HG03108 (cell line): ENCODE results near the gene TMC4.
"Not testable (repeated sequence)": the region's sequence is repeated elsewhere in the genome, so short reads cannot be mapped to it uniquely, and the experiment has no call there.

Experiments
- ATAC-seq: cut with Tn5 transposase; IDR thresholded peaks from one replicate; pipeline ENCODE4 v1.9.1; 2021; ENCODE audit warnings: moderate library complexity; ENCODE audit not compliant: unreplicated experiment

The TMC4 gene

DNA sequence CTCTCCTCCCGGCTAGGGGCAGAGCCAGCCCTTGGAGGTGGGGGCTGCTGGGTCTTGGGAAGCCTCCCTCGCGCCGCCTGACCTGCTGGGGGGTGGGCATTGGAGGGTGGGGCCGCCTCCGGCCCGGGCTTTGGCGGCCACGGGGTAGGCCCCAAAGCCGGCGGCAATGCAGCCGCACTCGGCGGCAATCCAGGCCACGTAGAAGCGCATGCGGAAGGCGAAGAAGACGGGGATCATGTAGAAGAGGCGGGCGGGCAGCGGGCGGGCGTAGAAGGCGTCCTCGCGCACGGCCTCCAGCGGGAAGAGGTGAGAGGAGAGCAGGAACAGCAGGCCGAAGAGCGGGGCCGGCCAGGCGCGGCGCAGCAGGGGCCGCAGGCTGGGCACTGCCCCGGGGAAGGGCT, 7.7 kb upstream of the TMC4 start:
- no peak for ATAC-seq

DNA sequence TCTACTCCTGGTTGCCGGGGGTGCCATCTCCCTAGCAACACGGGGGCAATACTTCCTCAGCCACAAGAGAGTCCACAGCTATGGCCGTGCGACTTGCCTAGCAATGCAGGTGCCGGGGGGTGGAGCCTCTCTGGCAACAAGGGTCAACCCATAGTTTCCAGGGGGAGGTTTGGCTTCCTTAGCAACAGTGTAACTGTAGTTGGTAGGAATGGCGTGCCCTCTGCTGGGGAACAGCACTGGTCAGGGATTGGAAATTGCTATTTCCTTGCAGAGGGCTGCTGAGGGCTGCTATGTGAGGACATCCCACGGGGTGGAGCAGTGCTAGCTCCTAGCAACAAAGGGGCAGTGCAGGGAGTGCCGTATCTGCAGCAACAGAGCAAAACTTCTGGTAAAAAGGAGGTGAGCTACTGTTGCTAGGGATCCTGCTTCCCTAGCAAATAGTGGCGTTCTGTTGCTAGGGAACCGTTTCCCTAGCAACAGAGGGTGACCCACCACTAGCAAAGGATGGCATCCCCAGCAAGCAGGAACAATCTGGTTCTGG, 7.0 kb upstream of the TMC4 start:
- no peak for ATAC-seq

DNA sequence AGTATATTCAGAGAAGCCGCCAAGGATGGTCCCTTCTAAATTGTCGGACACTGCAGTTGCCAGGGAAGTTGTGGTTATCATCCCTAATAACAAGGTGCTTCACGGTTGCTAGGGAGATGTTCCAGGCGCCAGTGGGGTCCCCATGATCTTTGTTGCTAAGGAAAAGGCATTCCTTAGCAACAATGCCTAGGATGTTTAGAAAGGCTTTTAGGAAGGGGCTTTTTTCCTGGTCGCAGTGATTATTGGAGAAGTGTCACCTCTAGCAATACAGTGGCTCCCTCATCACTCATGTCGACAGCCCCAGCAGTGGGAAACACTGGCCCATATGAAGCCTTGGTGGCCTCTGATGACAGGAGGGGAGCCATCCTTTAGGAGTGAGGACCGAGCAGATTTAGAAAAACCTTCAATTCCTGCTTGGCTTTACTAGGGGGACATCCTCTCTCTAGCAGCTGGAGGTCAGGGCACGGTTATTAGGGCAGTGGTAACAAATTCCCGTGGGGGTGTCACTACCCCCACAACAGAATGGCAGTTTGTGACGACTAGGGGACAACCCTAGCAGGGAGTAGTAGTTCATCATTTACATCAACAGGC, 6.4 kb upstream of the TMC4 start:
- no peak for ATAC-seq

DNA sequence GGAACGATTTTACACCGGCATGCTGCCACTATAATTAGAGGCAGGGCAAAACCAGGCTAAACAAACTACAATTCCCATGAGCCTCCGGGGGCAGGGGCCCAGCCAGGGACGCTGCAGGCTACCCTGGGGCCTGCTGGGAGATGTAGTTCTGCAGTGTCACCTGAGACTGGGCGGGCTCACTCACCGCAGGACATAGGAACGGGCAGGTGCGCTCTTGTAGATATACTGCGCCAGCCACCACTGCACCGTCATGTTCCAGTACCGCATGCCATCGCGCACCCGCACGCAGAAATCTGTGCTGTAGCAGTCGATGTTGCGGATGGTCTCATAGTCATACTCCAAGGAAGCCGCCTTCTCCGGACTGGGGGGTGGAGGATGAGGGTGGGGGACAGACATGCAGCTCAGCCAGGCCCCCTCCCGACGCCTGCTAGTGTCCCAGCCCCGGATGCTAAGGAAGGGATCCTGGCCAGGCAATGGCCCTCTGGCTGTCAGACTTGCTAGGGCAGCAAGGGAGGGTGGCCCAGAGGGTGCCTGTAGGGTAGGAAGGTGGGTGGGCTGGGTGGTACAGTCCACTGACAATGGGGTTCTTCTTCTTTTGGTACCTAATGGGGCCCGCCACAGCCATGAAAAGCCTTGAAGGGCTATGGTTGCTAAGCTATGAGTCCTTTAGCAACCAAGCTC, 5.8 kb upstream of the TMC4 start:
- no peak for ATAC-seq

DNA sequence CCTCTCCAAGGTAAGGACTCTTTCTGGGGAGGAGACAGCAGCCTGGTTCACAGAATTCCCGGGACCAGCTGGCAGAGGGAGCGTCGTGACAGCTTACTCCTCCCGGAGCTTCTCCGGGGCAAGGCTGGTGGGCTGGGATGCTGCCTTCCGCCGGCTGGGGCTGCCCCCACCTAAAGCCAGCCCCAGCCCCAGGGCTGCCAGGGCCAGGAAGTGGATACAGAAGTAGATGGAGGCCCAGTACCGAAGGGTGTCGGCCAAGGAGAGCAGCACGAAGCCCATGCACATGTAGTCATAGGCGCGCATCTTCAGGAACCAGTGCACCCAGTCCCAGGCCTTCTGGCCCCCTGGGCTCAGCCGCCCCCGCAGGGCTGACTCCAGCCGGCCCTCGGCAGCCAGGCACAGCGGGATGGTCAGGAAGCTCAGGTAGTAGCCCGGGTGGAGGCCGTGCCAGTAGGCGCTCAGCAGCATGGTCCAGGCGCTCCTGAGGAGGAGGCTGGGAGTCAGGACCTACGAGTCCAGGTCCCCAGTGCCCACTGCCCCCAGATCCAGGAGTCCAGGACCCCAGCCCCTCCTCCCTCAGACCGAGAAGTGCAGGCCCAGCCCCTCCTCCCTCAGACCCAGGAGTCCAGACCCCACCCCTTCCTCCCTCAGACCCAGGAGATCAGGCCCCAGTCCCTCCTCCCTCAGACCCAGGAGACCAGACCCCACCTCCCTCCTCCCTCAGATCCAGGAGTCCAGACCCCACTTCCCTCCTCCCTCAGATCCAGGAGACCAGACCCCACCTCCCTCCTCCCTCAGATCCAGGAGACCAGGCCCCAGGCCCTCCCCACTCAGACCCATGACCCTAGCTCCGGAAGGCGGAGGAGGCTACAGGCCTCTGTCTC, 1.2 kb upstream of the TMC4 start:
- ATAC-seq = no peak

DNA sequence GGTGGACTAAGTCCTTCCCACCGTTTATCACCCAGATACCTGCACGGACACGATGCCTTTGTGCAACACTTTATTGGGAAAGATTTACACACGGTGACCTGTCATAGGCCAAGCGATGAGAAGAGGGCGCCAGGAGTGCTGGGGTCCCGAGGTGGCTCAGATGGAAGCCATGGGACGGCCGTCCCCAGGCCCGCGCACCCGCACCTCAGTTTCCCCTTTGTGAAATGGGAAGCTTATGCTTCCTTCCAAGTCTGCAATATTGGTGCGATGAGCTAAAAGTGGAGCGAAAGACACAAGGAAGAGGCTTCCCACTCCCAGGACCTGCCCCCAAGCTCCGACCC, 369 bp upstream of the TMC4 start:
- no peak for ATAC-seq

DNA sequence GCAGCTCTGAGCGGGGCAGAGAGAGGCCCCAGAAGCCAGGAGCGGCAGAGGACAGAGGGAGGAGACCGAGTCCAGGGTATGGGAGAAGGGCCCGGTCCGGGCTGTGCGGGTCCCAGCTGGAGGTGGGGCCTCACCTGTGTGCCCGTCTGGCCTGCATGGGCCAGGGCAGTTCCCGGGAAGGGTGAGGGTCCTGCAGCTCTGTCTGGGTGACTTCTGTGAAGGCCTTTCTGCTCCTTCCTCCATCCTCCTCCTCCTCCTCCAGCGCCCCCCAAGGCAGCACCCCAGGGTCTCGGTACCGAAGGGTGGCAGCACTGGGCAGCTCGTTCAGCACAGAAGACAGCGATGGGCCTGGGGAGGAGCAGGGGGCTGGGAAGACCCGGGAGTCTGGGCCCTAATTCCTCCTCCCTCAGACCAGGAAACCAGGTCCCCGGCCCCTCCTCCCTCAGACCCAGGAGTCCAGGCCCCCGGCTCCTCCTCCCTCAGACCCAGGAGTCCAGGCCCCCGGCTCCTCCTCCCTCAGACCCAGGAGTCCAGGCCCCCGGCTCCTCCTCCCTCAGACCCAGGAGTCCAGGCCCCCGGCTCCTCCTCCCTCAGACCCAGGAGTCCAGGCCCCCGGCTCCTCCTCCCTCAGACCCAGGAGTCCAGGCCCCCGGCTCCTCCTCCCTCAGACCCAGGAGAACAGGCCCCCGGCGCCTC, 1.1 kb downstream of the TMC4 start:
- not testable (repeated sequence) for ATAC-seq

DNA sequence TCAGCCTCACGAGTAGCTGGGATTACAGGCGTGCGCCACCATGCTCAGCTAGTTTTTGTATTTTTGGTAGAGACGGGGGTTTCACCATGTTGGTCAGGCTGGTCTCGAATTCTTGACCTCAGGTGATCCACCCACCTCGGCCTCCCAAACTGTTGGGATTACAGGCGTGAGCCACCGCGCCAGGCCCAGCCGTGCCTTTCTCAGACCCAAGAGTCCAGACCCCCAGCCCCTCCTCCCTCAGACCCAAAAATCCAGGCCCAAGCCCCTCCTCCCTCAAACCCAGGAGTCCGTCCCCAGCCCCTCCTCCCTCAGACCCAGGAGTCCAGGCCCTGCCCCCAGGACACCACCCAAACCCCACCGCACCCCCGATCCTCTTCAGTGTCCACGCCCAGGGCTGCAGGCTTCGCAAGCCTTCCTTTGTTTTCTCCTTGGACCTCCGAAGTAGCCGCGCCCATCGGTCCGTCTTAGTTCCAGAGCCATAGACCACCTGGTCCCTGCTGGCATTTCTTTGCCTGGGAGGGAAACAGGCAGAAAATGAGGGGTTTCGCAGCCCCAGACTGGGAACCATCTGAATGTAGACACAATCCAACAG, 3.7 kb downstream of the TMC4 start:
- ATAC-seq = no peak

DNA sequence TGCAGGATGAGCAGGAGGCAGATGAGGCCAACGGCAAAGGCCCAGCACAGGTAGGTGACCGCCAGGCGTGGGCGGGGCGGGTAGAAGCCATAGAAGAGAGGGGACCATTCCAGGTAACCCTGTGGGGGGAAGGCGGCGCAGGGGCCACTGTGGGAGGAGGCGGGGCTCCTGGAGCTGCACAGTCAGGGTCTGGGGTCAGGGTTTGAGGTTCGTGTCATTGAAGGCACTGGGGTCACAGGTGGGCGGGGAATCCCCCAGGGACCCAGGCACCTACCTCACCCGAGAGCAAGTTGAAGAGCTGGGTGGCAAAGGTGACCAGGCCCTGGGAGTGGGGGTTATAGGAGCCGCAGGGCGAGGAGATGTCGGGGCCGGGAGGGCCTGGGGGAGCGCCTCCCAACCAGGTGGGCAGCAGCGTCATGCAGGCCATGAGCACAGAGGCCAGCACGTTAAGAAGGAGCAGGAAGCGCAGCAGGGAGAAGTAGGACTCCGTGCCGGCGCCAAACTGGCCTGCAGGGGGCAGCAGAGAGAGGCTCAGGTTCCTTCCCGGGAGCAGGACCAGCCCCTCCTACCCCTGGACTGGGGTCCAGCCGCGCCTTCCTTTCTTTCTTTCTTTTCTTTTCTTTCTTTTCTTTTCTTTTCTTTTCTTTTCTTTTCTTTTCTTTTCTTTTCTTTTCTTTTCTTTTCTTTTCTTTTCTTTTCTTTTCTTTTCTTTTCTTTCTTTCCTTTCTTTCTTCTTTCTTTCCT, 4.6 kb downstream of the TMC4 start:
- ATAC-seq = peak; percentile 61

DNA sequence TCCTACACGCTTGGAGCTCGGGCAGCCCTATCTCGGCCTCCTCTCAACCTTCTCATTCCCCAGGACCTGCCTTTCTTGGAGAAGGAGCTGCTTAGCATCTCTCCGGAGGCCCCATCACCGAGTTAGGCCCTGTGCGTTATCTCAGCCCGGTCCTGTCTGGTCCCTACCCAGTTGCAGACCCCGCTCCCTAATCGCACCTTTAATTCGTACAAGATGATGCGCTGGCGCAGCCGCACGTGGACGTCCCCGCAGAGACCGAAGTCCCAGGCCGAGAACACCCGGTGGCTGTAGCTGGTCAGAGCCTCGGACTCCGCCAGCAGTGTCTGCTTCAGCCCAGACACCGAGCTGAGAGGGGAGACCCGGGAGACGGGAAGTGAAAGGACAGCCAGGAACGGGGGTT, 7.7 kb downstream of the TMC4 start:
- ATAC-seq = no peak

DNA sequence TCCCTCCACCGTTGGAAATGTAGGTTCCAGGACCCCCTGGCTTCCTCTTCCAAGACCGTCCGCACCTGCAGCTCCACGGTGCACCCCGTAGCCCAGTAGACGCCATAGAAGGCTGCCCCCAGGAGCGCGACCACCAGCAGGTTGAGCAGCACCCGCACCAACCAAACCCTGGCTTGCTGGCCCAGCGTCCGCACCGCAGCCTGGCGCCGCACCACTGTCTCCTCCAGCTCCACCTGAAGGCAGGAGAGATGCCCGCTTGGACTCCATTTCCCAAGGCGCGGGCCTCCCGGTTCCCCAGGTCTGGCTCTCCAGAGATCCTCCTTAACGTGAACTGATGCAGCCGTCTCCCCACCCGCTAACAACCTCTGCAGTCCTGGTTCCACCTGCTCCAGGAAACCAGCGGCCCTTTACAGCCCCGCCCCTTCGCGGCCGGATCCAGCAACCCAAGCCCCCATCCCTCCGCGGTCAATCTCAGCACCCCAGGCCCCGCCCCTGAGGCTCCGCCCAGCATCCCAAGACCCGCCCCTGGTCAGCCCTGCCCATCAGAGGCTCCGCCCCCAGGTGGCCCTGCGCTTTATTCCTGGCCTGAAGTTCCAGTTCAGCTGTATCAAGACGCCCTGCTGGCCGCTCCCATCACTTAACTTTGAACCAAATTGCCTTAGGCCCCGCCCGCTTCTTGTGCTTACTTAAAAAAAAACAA, 8.4 kb downstream of the TMC4 start:
- ATAC-seq = no peak

DNA sequence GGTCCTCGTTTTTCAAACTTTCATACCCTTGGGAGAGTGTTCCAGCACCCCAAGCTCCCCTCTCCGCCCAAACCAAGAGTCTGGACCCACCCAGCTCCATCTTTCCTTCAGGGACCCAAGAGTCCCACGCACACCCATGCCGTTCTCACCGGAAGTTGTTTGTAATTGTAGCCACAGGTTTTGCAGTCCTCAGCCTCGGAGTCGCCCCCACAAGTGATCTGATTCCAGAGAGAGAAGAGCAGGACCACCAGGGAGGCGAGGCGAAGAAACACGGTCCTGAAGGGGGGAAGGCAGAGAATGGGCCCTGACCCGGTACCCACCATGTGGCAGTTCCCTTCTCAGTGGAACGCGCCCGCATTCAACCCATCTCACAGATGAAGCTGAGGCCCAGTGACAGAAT, 10.1 kb downstream of the TMC4 start:
- no peak for ATAC-seq

DNA sequence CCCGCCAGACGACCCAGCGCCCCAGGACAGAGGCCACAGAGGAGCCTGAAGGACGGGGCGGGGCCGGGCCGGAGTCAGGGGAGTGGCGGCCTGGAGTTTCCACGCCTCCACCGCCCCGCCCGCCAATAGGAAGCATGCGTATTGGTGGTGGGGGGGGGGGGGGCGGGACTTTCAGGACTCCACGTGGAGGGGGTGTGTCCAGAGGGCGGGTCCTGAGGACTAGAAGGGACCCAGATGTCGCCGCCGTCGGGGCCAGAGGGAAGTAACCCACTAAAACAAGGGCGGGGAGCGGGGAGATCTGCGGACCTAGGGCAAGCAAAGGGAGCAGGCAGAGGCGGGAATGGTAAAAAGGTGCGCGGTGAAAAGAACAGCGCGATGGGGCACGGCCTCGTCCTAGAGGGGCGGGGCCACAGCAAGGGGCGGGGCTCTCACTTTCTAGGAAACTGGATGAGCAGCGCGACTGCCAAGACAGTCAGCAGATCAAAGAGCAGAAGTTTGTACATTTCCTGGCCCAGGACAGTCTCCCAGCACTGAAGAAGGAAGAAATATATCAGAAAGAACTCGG, 10.6 kb downstream of the TMC4 start:
- ATAC-seq = no peak

DNA sequence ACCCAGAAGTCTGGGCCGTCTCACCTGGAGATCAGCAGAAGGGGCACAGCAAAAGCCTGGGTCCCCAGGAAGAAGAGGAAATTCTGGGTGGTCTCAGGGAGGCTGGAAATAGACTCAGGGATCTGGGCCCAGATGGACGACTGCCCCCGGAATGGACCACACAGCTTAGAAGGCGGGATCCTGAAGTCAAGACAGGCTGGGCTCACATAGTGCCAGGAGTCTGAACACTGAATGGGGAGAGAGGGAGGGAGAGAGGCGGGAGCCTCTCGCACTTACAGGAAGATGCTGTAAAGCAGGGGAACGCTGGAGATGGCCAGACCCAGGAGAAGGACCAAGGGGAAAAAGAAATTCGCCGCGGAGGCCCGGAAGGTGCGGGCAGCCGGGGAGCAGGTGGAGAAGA, 12.1 kb downstream of the TMC4 start:
- ATAC-seq = no peak

DNA sequence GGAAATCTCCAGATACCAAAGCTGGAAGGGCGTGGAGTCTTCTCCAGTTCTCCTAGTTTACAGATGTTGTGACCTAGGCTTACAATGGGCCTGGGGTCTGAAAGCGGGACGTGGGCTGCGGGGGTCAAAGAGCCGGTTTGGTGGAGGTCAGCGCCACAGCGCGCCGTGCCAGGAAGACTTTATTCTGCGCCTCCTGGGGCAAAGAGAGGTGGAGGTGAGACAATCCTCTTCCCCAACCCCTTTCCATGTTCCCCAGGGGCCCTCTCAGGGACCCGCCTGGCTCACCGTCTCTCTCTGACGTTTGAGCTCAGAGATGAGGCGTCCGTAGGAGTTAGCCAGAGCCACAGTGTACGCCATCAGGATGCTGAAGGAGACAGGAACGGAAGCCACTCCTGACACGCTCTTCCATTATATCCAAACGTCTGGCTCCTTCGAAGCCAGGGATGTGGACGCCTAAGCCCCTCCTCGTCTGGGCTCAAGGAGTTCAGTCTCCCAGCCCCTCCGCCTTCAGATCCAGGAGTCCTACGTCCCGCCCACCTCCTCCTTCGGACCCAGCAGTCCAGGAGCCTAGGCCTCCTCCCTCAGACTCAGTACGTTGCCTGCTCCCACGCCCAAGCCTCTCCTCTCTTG, 12.7 kb downstream of the TMC4 start:
- no peak for ATAC-seq

DNA sequence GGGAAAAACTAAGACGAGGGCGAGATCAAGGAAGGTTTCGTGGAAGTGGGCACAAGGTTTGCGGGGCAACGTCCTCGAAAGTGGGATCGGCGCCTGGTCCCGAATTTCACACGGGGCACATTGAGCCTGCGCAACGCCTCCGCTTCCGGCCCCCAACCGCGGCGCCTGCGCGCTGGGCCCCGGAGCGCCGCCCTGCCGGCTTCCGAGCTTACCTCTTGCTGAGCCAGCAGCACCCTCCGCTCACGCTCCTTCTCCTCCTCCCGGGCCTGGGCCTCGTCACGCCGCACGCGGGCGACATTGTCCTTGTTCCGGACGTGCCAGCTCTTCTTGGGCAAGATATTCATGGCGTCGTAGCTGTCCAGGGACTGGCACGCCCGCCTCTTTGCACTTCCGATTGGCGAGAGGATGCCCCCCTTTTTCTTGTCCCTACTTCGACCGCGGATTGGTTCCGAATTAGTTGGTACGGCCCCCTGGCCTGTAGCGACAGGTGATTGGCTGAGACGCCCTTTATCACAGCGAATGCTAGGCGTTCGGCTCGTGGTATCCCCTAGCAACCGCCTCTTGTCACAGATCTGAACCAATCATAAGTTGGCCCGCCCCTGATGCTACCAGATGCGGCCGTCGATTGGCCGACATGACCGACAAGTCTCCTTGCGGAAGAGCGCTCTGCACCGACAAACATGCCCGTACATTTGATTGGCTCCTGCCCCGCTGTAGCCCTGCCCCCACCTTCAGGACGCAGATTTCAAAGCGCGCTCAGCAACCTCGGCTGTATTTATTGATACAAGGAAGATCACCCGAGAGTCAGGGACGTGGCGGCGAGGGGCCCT, 13.4 kb downstream of the TMC4 start, which contains the start of gene LENG1:
Gene LENG1 (minus strand): TSS at position 370 of the 830 bp plus-strand sequence. CDS start 26 bp downstream, at position 344.
- ATAC-seq = peak; percentile 90

DNA sequence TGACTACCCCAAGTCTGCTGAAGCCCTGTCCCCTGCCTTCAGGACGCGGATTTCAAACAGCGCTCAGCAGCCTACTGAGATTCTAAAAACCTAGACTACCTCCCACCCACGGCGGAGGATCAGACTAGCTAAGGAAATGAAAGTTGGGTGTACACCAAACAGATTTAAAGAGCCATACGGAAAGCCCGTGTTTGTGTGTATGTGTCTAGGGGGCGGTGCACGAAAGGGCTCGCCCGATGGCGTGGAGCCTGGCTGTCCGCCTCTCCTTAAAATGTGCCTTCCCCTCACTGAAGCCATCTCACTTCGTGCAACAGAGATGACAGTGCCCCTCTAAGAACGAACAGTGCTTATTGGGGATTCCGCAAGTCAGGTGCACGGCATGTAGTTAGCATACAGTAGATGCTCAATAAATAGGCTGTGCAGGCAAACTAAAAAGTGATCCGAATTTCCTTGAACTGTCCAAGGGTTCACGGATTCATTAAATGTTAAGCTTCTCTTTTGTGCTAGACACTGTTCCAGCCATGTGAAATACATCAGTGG, 14.1 kb downstream of the TMC4 start:
- ATAC-seq = no peak

DNA sequence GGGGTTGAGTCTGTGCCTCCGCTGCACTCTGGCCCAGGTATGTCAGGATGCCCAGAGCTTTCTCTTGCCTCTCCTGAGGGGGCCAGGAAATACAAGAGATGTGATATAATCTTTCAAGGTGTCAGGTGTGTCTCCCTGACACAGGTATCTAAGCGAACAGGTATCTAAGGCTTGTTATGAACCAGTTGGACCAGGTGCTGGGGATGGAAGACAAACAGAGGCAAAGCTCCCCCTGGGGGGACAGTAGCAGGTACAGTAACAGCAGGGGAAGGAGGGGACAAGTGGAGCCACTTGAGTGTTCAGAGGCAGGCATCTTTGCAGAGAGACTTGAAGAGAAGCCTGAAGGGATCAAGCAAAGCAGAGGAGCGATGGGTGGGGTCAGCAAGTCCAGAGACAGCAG, 16.0 kb downstream of the TMC4 start:
- no peak for ATAC-seq
